ENCODE data around the gene RCAN3.
"Not testable (repeated sequence)": the region's sequence is repeated elsewhere in the genome, so short reads cannot be mapped to it uniquely, and the experiment has no call there.

Gene RCAN3

DNA sequence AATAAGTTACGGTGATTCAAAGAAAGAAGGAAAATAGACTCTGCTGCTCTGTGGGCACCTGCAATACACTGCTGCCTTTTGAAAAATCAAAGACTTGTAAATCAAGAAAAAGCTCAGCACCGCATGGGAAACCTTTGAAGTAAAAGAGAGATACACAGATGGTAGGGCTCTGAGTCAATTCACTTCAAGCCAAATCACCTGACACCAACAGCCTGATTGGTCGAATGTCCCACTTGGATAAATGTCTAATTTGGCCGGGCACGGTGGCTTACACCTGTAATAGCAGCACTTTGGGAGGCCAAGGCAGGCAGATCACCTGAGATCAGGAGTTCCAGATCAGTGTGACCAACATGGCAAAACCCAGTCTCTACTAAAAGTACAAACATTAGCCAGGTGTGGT, 19.2 kb upstream of the RCAN3 start (continued):
- no peak for TF ChIP-seq ZNF473 (tag by site-specific recombination; IDR thresholded peaks at IDR 0.05)
- no peak for TF ChIP-seq ZNF600 (tag by site-specific recombination; IDR thresholded peaks at IDR 0.05)

DNA sequence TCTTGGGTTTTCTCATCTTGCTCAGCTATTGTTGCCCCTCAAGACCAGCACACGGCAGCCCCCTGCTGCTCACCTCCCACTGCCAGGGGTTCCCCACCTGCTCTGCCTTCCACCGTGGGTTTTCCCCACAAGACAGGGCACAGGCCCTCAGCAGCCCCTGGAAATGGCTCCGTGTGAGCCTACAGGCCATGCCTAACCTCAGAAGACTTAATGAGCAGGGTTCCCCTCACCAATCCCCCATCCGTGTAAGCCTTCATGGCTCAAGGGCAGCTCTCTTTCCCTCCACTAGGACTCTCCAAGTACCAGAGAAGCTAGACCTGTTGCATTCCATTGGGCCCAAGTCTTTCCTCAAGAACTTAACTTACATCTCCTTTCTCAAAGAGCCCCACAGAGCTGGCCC, 18.4 kb upstream of the RCAN3 start:
- Histone ChIP-seq H3K4me3 (ENCODE audit: low read depth, low read length) (no peak overlapping the region), H3K27ac (ENCODE audit: extremely low read depth, low read depth, low read length) (no peak overlapping the region), H3K9me3 (ENCODE audit: control insufficient read depth, insufficient read depth, low read depth, low read length) (no peaks in the 10 kb centered on the region), H3K4me1 (ENCODE audit: control insufficient read depth, insufficient read depth, low read length) (no peaks in the 10 kb centered on the region), H3K36me3 (ENCODE audit: control insufficient read depth in 2 of 2, insufficient read depth in 1 of 2, low read length in 2 of 2) (no peaks in the 10 kb centered on the region)
- ChIA-PET CTCF (interaction anchor here (0.6 to 1.0 kb wide), 5 partner anchors 25 to 720 kb away, joined by 3 to 4 read pairs (median 3); no protein-coding TSS in a partner anchor), POLR2A (no interaction called here)
- peak; percentile 73 for TF ChIP-seq SCRT2 (tag by site-specific recombination; IDR thresholded peaks at IDR 0.05)
- no peak for TF ChIP-seq ZNF311 (tag by site-specific recombination; IDR thresholded peaks at IDR 0.05; ENCODE audit: borderline replicate concordance)
- no peak for TF ChIP-seq ZEB2 (tag by site-specific recombination; IDR thresholded peaks at IDR 0.05)
- no peak for TF ChIP-seq KLF1 (tag by site-specific recombination; IDR thresholded peaks at IDR 0.05)
- no peak for TF ChIP-seq ZNF324 (tag by site-specific recombination; IDR thresholded peaks at IDR 0.05)
- TF ChIP-seq, protein P1, sequence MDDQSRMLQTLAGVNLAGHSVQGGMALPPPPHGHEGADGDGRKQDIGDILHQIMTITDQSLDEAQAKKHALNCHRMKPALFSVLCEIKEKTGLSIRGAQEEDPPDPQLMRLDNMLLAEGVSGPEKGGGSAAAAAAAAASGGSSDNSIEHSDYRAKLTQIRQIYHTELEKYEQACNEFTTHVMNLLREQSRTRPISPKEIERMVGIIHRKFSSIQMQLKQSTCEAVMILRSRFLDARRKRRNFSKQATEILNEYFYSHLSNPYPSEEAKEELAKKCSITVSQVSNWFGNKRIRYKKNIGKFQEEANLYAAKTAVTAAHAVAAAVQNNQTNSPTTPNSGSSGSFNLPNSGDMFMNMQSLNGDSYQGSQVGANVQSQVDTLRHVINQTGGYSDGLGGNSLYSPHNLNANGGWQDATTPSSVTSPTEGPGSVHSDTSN (CRISPR knock-in tag; IDR thresholded peaks at IDR 0.05) = no peak

DNA sequence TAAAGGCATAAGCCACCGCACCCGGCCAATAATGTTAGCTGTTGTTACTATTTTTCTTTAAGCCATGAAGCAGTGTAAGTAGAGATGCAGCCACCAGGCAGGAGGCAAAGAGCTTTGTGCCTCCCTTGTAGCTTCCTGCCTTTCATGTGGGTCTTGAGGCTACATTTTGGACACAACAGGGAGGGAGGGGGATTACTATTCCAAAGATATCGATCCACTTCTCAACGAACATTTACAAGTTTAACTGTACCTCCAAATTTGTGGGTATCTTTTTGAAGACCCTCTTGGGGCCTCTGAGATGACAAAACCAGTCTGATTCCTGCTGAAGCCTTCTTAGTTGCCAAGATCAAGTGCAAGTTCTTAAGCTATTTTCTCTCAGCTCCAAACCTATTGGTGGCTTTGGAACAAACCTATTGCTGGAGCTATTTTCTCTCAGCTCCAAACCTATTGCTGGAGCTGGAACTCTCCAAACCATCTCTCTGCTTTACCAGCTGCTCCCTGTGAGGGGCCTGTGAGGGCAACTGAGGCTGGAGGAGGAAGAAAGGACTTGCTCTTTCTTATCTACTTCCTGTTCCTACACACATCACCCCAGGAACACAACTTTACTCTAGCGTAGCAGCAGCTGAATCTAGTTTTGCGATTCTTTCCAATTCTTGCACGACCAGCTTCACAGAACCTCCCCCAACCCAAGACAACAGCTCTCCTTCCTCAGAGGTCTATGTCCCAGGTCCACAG, 16.1 kb upstream of the RCAN3 start:
- ChIA-PET CTCF (no interaction called here), POLR2A (no interaction called here)
- no peaks in the 10 kb centered on the region for H3K36me3 ChIP-seq (ENCODE audit: control insufficient read depth in 2 of 2, insufficient read depth in 1 of 2, low read length in 2 of 2)
- no peaks in the 10 kb centered on the region for H3K9me3 ChIP-seq (ENCODE audit: control insufficient read depth, insufficient read depth, low read depth, low read length)
- no peak overlapping the region for H3K4me3 ChIP-seq (ENCODE audit: low read depth, low read length)
- TF ChIP-seq, protein P2, sequence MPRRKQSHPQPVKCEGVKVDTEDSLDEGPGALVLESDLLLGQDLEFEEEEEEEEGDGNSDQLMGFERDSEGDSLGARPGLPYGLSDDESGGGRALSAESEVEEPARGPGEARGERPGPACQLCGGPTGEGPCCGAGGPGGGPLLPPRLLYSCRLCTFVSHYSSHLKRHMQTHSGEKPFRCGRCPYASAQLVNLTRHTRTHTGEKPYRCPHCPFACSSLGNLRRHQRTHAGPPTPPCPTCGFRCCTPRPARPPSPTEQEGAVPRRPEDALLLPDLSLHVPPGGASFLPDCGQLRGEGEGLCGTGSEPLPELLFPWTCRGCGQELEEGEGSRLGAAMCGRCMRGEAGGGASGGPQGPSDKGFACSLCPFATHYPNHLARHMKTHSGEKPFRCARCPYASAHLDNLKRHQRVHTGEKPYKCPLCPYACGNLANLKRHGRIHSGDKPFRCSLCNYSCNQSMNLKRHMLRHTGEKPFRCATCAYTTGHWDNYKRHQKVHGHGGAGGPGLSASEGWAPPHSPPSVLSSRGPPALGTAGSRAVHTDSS (tag by site-specific recombination; IDR thresholded peaks at IDR 0.05) = no peak
- no peak for TF ChIP-seq ZNF211 (tag by site-specific recombination; IDR thresholded peaks at IDR 0.05; ENCODE audit: low read depth)
- no peak for TF ChIP-seq ZNF169 (tag by site-specific recombination; IDR thresholded peaks at IDR 0.05)
- H3K4me1 ChIP-seq (ENCODE audit: control insufficient read depth, insufficient read depth, low read length) = no peaks in the 10 kb centered on the region
- no peak overlapping the region for H3K27ac ChIP-seq (ENCODE audit: extremely low read depth, low read depth, low read length)

DNA sequence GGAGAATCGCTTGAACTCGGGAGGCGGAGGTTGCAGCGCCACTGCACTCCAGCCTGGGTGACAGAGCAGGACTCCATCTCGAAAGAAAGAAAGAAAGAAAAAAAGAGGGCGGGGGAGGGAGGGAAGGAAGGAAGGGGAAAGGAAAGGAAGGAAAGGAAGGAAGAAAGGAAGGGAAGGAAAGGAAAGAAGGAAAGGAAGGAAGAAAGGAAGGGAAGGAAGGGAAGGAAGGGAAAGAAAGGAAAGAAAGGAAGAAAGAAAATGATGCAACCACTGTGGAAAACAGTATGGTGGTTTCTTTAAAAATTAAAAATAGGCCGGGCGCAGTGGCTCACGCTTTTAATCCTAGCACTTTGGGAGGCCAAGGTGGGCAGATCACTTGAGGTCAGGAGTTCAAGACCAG, 15.2 kb upstream of the RCAN3 start:
- H3K36me3 ChIP-seq (ENCODE audit: control insufficient read depth in 2 of 2, insufficient read depth in 1 of 2, low read length in 2 of 2) = no peaks in the 10 kb centered on the region
- H3K9me3 ChIP-seq (ENCODE audit: control insufficient read depth, insufficient read depth, low read depth, low read length) = no peaks in the 10 kb centered on the region
- TF ChIP-seq ZNF585B (tag by site-specific recombination; IDR thresholded peaks at IDR 0.05) (no peak), ZNF514 (tag by site-specific recombination; IDR thresholded peaks at IDR 0.05) (0 out of 2 replicates have a peak, but pooled peaks have one; percentile 48), PRDM1 (tag by site-specific recombination; IDR thresholded peaks at IDR 0.05) (peak; percentile 84; the same call in 1 of the 2 replicates), ZNF366 (tag by site-specific recombination; conservative IDR thresholded peaks at IDR 0.05) (peak; percentile 64)
- no peak overlapping the region for H3K4me3 ChIP-seq (ENCODE audit: low read depth, low read length)
- ChIA-PET CTCF (no interaction called here), POLR2A (no interaction called here)
- H3K4me1 ChIP-seq (ENCODE audit: control insufficient read depth, insufficient read depth, low read length) = no peaks in the 10 kb centered on the region
- no peak overlapping the region for H3K27ac ChIP-seq (ENCODE audit: extremely low read depth, low read depth, low read length)

DNA sequence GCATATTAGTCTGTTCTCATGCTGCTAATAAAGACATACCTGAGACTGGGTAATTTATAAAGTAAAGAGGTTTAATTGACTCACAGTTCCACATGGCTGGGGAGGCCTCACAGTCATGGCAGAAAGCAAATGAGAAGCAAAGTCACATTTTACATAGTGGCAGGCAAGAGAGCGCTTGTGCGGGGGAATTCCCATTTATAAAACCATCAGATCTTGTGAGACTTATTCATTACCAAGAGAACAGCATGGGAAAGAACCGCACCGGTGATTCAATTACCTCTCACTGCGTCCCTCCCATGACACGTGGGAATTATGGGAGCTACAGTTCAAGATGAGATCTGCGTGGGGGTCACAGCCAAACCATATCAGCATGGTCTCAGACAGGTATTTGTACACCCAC, 14.5 kb upstream of the RCAN3 start:
- CTCF ChIA-PET; H3K36me3 ChIP-seq (ENCODE audit: control insufficient read depth in 2 of 2, insufficient read depth in 1 of 2, low read length in 2 of 2); POLR2A ChIA-PET; H3K4me1 ChIP-seq (ENCODE audit: control insufficient read depth, insufficient read depth, low read length); H3K4me3 ChIP-seq (ENCODE audit: low read depth, low read length); H3K9me3 ChIP-seq (ENCODE audit: control insufficient read depth, insufficient read depth, low read depth, low read length); H3K27ac ChIP-seq (ENCODE audit: extremely low read depth, low read depth, low read length): not testable (repeated sequence)

Data from HEK293 (cell line).